ENCODE results near the gene AKR7A2. TPM values are rescaled to one million over a fixed set of nuclear protein-coding genes. Genes with fewer than 3 reads are reported as not detected.

The AKR7A2 gene
- total RNA-seq, 1 donor from 2014 or later, result 67.8 TPM

- no peaks in the 10 kb centered on the region for H3K27me3 Mint-ChIP-seq (ENCODE audit: unreplicated experiment)
- H3K9me3 Mint-ChIP-seq (ENCODE audit: unreplicated experiment), result no peaks in the 10 kb centered on the region
- no peak for TF ChIP-seq CTCF (IDR thresholded peaks at IDR 0.05)
- H3K4me3 Mint-ChIP-seq (ENCODE audit: unreplicated experiment), result no peak overlapping the region
- H3K27ac Mint-ChIP-seq (ENCODE audit: unreplicated experiment), result no peak overlapping the region
- DNase-seq (ENCODE audit: extremely low spot score, unreplicated experiment), result no peak
- peaks cover 28% of the 10 kb centered on the region for H3K36me3 Mint-ChIP-seq (ENCODE audit: unreplicated experiment)
- H3K4me1 Mint-ChIP-seq (ENCODE audit: unreplicated experiment), result peaks cover 35% of the 10 kb centered on the region
Observed at GRCh38 chr1:19359357-19359756, 47.4 kb upstream of the AKR7A2 start.

- no peak for TF ChIP-seq CTCF (IDR thresholded peaks at IDR 0.05)
- peaks cover 38% of the 10 kb centered on the region for H3K4me1 Mint-ChIP-seq (ENCODE audit: unreplicated experiment)
- H3K27ac Mint-ChIP-seq (ENCODE audit: unreplicated experiment), result no peak overlapping the region
- no peak overlapping the region for H3K4me3 Mint-ChIP-seq (ENCODE audit: unreplicated experiment)
- H3K9me3 Mint-ChIP-seq (ENCODE audit: unreplicated experiment), result no peaks in the 10 kb centered on the region
- H3K36me3 Mint-ChIP-seq (ENCODE audit: unreplicated experiment), result peaks cover 31% of the 10 kb centered on the region
- no peaks in the 10 kb centered on the region for H3K27me3 Mint-ChIP-seq (ENCODE audit: unreplicated experiment)
- DNase-seq (ENCODE audit: extremely low spot score, unreplicated experiment), result no peak
Observed at GRCh38 chr1:19358710-19359109, 46.8 kb upstream of the AKR7A2 start.

- Mint-ChIP-seq H3K27ac (ENCODE audit: unreplicated experiment) (no peak overlapping the region), H3K36me3 (ENCODE audit: unreplicated experiment) (peaks cover 34% of the 10 kb centered on the region), H3K9me3 (ENCODE audit: unreplicated experiment) (no peaks in the 10 kb centered on the region), H3K27me3 (ENCODE audit: unreplicated experiment) (no peaks in the 10 kb centered on the region), H3K4me1 (ENCODE audit: unreplicated experiment) (peaks cover 38% of the 10 kb centered on the region), H3K4me3 (ENCODE audit: unreplicated experiment) (no peak overlapping the region)
- no peak for TF ChIP-seq CTCF (IDR thresholded peaks at IDR 0.05)
- no peak for DNase-seq (ENCODE audit: extremely low spot score, unreplicated experiment)
Observed at GRCh38 chr1:19357299-19357986, 45.5 kb upstream of the AKR7A2 start.

- peak overlapping the region; percentile 23 for H3K27ac Mint-ChIP-seq (ENCODE audit: unreplicated experiment)
- H3K4me1 Mint-ChIP-seq (ENCODE audit: unreplicated experiment), result peaks cover 35% of the 10 kb centered on the region
- no peaks in the 10 kb centered on the region for H3K27me3 Mint-ChIP-seq (ENCODE audit: unreplicated experiment)
- H3K9me3 Mint-ChIP-seq (ENCODE audit: unreplicated experiment), result no peaks in the 10 kb centered on the region
- H3K4me3 Mint-ChIP-seq (ENCODE audit: unreplicated experiment), result no peak overlapping the region
- no peak for DNase-seq (ENCODE audit: extremely low spot score, unreplicated experiment)
- H3K36me3 Mint-ChIP-seq (ENCODE audit: unreplicated experiment), result peaks cover 40% of the 10 kb centered on the region
- TF ChIP-seq CTCF (IDR thresholded peaks at IDR 0.05), result no peak
Observed at GRCh38 chr1:19356266-19356665, 44.3 kb upstream of the AKR7A2 start.

- Mint-ChIP-seq H3K9me3 (ENCODE audit: unreplicated experiment) (no peaks in the 10 kb centered on the region), H3K27ac (ENCODE audit: unreplicated experiment) (peak overlapping the region; percentile 49), H3K4me1 (ENCODE audit: unreplicated experiment) (peaks cover 30% of the 10 kb centered on the region), H3K36me3 (ENCODE audit: unreplicated experiment) (peaks cover 51% of the 10 kb centered on the region), H3K27me3 (ENCODE audit: unreplicated experiment) (no peaks in the 10 kb centered on the region), H3K4me3 (ENCODE audit: unreplicated experiment) (no peak overlapping the region)
- TF ChIP-seq CTCF (IDR thresholded peaks at IDR 0.05), result no peak
- DNase-seq (ENCODE audit: extremely low spot score, unreplicated experiment), result no peak
Observed at GRCh38 chr1:19354531-19354981, 42.6 kb upstream of the AKR7A2 start.
